Measurements from ENCODE around the gene UBAP2.
"Not testable (repeated sequence)": the region's sequence is repeated elsewhere in the genome, so short reads cannot be mapped to it uniquely, and the experiment has no call there.

Gene UBAP2

GRCh38 chr9:33992632-33993031 is 56.1 kb downstream of the UBAP2 start:
- Histone ChIP-seq H3K27me3 (ENCODE audit: insufficient read depth, low read depth, severe bottlenecking) (no peaks in the 10 kb centered on the region), H3K36me3 (peaks cover 44% of the 10 kb centered on the region), H3K9me3 (ENCODE audit: severe bottlenecking) (no peaks in the 10 kb centered on the region), H3K4me3 (ENCODE audit: low read depth, low read length) (no peak overlapping the region), H3K27ac (no peak overlapping the region)
- TF ChIP-seq CTCF (IDR thresholded peaks at IDR 0.05; ENCODE audit: low read depth, low read length), result no peak
- no peak for DNase-seq

GRCh38 chr9:33988219-33988890 is 60.3 kb downstream of the UBAP2 start:
- peaks cover 55% of the 10 kb centered on the region for H3K36me3 ChIP-seq
- H3K27me3 ChIP-seq (ENCODE audit: insufficient read depth, low read depth, severe bottlenecking), result no peaks in the 10 kb centered on the region
- no peak overlapping the region for H3K4me3 ChIP-seq (ENCODE audit: low read depth, low read length)
- no peak for DNase-seq
- no peak overlapping the region for H3K27ac ChIP-seq
- no peaks in the 10 kb centered on the region for H3K9me3 ChIP-seq (ENCODE audit: severe bottlenecking)
- TF ChIP-seq CTCF (IDR thresholded peaks at IDR 0.05; ENCODE audit: low read depth, low read length), result no peak

GRCh38 chr9:33976414-33976813 is 72.3 kb downstream of the UBAP2 start:
- no peak overlapping the region for H3K27ac ChIP-seq
- no peak overlapping the region for H3K4me3 ChIP-seq (ENCODE audit: low read depth, low read length)
- H3K36me3 ChIP-seq, result peaks cover 46% of the 10 kb centered on the region
- no peak for TF ChIP-seq CTCF (IDR thresholded peaks at IDR 0.05; ENCODE audit: low read depth, low read length)
- H3K9me3 ChIP-seq (ENCODE audit: severe bottlenecking), result no peaks in the 10 kb centered on the region
- no peaks in the 10 kb centered on the region for H3K27me3 ChIP-seq (ENCODE audit: insufficient read depth, low read depth, severe bottlenecking)
- no peak for DNase-seq

GRCh38 chr9:33972698-33973097 is 76.0 kb downstream of the UBAP2 start:
- TF ChIP-seq CTCF (IDR thresholded peaks at IDR 0.05; ENCODE audit: low read depth, low read length), result no peak
- Histone ChIP-seq H3K27ac (no peak overlapping the region), H3K9me3 (ENCODE audit: severe bottlenecking) (no peaks in the 10 kb centered on the region), H3K36me3 (peaks cover 52% of the 10 kb centered on the region), H3K27me3 (ENCODE audit: insufficient read depth, low read depth, severe bottlenecking) (no peaks in the 10 kb centered on the region), H3K4me3 (ENCODE audit: low read depth, low read length) (no peak overlapping the region)
- DNase-seq, result no peak

- no peaks in the 10 kb centered on the region for H3K9me3 ChIP-seq (ENCODE audit: severe bottlenecking)
- DNase-seq, result no peak
- peaks cover 17% of the 10 kb centered on the region for H3K36me3 ChIP-seq
- TF ChIP-seq CTCF (IDR thresholded peaks at IDR 0.05; ENCODE audit: low read depth, low read length), result no peak
- no peaks in the 10 kb centered on the region for H3K27me3 ChIP-seq (ENCODE audit: insufficient read depth, low read depth, severe bottlenecking)
- H3K27ac ChIP-seq, result no peak overlapping the region
- H3K4me3 ChIP-seq (ENCODE audit: low read depth, low read length), result no peak overlapping the region
These were observed 84.5 kb downstream of the UBAP2 start for GRCh38 chr9:33964086-33964768.

- not testable (repeated sequence) for H3K27ac ChIP-seq; H3K9me3 ChIP-seq (ENCODE audit: severe bottlenecking); DNase-seq; H3K27me3 ChIP-seq (ENCODE audit: insufficient read depth, low read depth, severe bottlenecking); H3K4me3 ChIP-seq (ENCODE audit: low read depth, low read length)
- peaks cover 15% of the 10 kb centered on the region for H3K36me3 ChIP-seq
These were observed 86.2 kb downstream of the UBAP2 start for GRCh38 chr9:33962468-33962867.
